Left kidney (tissue), 2 donors: ENCODE measurements around the gene WWOX. TPM values are rescaled to one million over a fixed set of nuclear protein-coding genes. Genes with fewer than 3 reads are reported as not detected.

Source experiments
- DNase-seq: peaks from one replicate; pipeline ENCODE4 v3.0.0-alpha.2; 2013
- polyA plus RNA-seq: library from polyadenylated mRNA; unstranded; fragments of 120-200 nt; gene quantifications from one replicate; pipeline ENCODE4 v1.2.1, GENCODE V29; 2013; ENCODE audit not compliant: insufficient read length

Gene WWOX
- polyA plus RNA-seq, 1 donor = 34.1 TPM

DNA sequence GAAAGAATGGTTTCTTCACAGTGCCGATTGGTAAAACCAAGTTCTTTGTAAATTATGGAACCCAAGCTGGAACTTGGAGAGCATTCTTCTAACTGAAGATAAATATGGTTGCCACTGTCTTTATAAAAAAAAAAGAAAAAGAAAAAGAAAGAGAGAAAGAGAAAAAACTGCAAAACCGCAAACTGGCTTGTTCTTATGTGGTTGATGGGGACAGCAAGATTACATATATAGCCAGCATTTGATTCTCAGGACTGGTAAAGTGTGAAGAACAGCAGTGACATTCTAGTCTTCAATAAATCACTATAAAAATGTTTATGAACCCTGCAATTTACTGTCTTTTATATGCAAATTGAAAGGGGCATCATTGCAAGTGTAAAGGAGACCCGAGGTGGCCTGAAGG is 896.0 kb downstream of the WWOX start:
- DNase-seq = no peak

DNA sequence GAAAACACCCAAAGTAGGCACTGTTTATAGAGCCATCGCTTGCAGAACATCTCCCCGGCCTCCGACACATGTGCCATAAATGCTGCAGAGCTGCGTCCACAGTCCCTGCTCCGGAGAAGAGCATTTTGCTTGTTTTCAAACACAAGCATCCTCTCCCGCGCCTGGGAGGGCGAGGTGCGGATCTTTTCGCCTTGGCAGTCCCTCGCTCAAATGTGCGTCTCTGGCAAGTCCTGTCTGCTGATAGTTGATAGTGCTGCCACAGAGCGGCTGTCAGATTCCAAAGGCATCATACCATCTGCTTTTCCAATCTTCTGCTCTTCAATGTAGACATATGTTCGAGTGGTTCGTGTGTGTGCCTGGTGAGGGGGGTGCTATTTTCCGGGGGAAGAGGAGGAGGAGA is 897.3 kb downstream of the WWOX start:
- no peak for DNase-seq

GRCh38 chr16:78998879-78999278 is 899.4 kb downstream of the WWOX start:
- no peak for DNase-seq

DNA sequence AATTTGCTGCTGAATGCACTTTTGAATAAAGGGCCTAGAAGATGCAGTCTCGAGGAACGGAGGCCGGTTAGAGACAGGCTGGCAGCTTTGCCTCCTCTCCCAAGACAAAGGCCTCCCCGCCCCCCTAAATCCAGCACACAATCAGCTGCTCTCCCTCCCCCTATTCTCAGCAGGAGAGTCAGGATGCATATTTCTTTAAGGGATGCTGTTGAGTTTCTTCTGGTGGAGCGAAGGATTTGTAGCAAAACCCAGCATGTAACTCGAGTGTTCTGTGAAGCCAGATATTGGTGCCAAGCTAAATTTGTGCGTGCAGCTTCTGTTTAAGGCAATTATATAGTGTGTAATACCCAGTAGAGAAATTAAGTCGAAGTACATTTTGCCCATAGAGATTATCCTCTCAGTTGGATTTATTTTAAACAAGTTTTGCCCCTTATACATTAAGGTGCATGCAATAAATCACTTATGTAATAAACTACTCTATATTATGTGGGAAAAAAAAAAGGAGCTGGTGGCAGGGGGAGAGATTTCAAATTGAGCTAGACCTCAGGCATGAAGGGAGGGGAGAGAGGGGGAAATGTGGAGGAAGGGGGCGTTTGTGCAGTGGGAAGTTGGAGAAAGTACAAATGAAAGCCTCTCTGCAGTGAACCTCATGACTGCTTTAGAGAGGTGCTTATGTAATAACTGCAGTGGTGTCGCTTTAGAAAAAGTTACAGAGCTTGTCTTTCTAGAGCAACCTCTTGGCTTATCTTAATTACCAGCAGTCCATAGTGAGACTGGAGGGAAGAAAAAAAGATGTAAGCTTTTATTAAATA is 901.9 kb downstream of the WWOX start:
- DNase-seq = no peak

DNA sequence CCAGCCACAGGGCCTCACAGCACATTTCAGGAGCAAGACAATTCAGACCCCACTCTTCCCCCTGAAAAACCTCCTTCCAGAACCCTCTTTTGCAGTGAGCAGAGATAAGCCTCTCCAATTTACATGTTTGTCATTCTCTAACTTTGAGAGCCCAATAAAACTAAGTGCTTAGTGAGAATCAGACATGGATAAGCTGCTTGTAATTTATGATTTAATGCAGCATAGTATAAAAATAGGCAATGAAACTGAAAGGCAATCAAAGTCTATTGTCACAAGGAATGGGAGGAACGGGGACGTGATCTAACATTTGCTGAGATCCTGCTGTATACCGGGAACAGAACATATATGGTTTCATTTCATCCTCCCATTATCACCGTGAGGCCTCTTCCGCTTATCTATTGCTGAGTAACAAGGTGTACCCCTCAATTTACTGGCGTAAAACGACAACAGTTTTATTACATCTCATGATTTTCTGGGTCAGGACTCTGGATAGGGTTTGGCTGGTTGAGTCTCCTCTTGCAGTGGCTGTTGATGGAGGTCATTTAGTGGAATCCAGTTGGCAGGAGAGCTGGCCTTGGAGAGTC is 903.7 kb downstream of the WWOX start:
- DNase-seq = no peak

DNA sequence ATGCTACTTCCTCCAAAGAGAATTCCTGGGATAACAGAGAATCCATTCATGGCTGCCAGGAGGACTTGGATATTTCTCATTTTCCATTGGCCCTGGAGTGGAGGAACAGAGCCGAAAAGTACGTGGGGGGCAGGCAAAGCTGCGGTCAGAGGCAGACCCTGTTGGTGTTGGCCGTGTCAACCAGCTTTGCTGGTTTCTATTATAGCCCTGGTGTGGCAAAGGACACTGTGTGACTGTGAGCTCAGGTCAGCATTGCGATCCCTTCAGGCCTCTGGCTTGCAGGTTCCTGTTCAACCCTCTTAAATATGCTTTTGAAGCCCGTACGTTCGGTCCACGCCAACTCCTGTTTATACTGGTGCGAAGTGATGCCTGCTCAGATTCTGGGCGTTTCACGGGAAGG is 904.9 kb downstream of the WWOX start:
- DNase-seq = no peak

DNA sequence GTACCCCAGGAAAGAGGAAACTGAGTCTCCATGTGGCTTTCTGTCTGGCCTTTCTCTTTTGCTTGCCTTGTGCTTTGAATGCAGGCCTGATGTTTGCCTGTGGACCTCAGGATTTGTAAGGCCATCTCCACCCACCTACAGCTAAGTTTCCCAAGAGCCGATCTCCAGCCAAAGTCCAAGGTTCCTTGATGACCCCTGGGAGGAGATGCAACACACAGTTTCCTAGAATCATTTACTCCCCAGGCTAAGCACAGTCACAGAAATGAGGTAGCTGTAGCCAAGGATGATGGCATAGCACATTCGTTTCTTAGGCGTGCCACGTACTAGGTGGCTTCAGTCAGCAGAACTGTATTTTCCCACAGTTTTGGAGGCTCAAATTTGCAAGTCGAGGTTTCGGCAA is 905.6 kb downstream of the WWOX start:
- DNase-seq = no peak

DNA sequence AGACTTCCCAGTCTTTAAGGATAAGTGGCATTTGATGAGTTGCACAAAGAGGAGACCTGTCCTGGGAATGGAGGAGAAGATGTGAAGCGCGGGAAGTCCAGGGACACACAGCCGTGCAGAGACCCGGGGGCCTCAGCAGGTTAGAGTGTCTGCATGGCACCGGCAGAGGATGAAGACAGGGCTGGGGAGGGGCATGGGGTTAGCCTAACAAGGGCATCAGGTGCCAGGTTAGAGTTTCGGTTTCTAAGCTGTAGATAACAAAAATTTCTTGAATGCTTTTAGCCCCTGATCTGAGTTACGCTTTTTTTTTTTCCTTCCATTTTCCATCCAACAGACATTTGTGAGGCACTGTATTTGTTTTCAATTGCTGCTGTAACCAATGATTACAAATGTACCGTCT is 906.8 kb downstream of the WWOX start:
- DNase-seq = no peak

GRCh38 chr16:79006765-79007164 is 907.3 kb downstream of the WWOX start:
- DNase-seq = no peak

DNA sequence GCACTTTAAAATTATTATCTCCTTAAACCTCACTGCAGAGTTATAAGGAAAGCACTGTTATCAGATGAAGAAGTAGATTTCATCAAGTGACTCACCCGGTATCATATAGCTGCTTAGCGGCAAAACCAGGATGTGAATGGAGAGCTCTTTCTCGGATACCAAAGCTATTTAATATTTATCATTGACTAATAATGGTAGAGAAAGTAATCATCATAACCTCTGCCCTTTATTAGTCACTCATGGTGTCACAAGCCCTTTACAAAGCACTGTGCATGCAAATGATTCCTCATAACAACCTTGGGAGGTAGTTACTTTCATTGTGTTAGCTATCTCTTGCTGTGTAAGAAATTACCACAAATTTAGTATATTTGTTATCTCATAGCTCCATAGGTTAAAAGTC is 908.2 kb downstream of the WWOX start:
- no peak for DNase-seq

GRCh38 chr16:79008036-79008868 is 908.8 kb downstream of the WWOX start:
- no peak for DNase-seq

GRCh38 chr16:79008869-79009179 is 909.4 kb downstream of the WWOX start:
- DNase-seq = no peak

- no peak for DNase-seq
Observed at GRCh38 chr16:79009896-79010295, 910.4 kb downstream of the WWOX start.

- DNase-seq = no peak
Observed at GRCh38 chr16:79011282-79011681, 911.8 kb downstream of the WWOX start.

GRCh38 chr16:79012671-79013434 is 913.4 kb downstream of the WWOX start:
- no peak for DNase-seq

DNA sequence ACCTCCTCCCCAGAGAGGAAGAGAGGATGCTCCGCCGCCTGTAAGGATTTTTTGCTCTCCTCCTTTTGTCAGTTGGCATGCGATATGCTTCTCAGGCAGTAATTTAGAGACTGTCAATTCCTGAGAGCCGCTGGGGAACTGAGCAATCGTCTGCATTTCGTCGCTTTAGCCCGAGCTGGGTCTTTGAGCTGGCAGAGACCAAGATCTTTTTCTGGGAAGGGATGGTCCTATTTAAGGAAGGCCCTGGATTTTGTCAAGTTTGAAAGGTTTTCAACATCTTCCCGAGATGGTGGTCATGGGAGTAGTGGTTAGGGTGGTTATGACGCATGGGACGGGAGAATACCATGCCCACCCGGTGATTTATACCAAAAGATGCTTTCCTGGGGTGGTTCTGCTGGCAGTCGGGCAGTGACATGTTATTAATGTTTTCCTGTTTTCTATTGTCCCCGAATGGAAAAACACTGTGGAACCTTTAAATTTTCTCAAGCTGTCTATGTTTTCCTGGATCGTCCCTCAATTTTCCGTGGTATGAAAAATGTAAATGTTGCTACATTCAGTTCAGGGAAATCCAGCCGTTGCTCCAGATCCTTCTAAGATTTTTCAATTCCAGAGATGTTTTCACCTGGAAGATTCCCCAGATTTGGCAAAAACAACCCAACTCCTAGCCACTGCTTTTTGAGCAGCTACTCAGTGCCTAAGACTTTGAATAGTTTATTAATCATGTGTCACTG is 914.6 kb downstream of the WWOX start:
- no peak for DNase-seq

- DNase-seq = no peak
Observed at GRCh38 chr16:79018650-79019429, 919.4 kb downstream of the WWOX start.

DNA sequence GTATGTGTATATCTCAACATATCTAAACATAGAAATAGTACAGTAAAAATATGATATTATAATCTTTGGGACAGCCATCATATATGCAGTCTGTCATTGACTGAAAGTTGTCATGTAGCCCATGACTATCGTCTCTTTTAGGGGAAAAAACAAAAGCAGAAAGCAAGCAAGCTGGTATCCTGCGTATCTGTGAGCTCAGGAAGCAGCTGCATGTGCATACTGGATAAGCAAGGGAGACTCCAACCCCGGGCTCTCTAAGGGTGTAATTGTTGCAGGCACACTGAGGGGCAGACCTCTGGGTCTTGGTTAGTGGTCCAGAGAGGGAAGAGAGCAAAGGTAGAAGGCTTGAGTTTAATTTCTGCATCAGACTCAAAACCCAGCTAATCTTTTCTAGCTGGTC is 920.0 kb downstream of the WWOX start:
- no peak for DNase-seq

DNA sequence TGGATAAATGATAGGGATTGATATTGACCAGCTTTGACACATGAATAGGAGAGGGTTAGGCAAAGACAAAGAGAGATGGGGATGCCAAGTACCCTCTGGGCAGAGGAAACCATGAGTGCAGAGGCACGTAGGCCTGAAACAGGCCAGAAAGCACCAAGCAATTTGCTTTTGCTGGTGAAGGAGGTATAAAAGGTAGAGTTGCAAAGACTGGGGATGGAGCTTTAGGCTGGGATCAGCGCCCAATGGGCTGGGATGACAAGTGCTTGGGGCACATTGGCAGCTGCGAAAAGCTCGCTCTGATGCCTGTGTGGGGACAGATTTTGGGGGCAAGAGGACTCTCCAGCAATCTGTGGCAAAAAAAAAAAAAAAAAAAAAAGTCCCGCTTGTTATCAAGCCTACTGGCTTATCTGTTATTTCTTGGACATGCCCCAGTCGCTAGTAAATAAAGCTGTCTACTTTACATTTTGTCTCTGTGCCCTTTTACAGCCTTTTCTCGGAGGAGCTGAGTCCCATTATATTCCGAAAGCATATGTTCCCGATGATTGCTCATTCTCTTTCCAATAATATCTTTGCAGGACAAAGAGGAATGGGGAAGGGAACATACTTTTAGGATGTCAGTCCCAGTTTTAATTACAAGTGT is 922.7 kb downstream of the WWOX start:
- no peak for DNase-seq

- DNase-seq = no peak
Observed at GRCh38 chr16:79026117-79026516, 926.7 kb downstream of the WWOX start.

- no peak for DNase-seq
Observed at GRCh38 chr16:79036541-79036940, 937.1 kb downstream of the WWOX start.
